Measurements from ENCODE around the gene ARHGEF19.
A peak's percentile ranks its signal among the peaks of the same experiment; 100 is the strongest.
"Not testable (repeated sequence)": the region's sequence is repeated elsewhere in the genome, so short reads cannot be mapped to it uniquely, and the experiment has no call there.

Gene ARHGEF19

DNA sequence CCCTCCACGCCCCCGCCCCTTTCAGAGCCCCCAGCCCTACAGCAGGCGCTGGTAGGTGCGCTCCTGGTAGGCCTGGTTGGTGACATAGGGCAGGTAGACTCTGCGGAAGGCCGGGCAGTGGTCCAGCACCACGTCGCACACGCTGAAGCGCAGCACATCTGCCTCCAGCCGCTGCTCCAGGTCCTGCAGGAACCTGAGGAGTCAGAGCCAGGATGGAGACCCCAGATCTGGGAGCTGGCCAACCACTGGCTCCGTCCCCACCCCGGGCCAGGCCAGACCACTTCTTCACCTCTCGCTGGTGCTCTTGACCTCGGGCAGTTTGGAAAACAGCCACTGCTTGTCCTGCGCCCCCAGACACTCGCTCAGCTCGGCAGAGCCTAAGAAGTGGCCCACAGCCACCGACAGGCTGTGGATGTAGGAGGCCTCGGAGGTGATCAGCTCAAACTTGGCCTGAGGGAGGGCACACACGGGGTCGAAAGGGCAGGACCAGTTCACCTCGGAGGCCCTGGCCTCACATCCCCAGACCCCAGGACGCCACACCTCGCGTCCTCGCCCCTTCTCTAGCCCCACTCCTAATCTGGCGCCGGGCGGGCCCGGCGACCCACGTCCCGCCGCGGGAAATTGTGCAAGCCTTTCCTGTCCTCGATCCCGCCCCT is 6.4 kb downstream of the ARHGEF19 start:
- DNase-seq (ENCODE audit: insufficient read length, low spot score) (no peak), FAIRE-seq (no peak)

DNA sequence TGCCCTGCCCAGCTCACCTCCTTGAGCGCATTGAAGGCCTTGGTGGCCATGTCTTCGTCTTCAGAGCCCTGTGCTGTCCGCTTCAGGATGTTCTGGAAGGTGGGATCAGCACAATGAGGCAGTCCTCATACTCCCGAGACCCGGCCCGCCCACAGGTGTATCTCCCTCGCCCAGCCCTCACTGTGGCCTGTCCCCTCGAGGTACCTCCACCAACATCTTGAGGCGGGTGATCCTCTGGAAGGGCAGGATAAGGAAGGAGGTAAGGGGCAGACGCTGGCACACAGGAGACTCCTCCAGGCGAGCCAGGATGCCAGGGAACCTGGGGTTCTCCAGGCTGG is 7.1 kb downstream of the ARHGEF19 start:
- FAIRE-seq, result no peak
- no peak for DNase-seq (ENCODE audit: insufficient read length, low spot score)

DNA sequence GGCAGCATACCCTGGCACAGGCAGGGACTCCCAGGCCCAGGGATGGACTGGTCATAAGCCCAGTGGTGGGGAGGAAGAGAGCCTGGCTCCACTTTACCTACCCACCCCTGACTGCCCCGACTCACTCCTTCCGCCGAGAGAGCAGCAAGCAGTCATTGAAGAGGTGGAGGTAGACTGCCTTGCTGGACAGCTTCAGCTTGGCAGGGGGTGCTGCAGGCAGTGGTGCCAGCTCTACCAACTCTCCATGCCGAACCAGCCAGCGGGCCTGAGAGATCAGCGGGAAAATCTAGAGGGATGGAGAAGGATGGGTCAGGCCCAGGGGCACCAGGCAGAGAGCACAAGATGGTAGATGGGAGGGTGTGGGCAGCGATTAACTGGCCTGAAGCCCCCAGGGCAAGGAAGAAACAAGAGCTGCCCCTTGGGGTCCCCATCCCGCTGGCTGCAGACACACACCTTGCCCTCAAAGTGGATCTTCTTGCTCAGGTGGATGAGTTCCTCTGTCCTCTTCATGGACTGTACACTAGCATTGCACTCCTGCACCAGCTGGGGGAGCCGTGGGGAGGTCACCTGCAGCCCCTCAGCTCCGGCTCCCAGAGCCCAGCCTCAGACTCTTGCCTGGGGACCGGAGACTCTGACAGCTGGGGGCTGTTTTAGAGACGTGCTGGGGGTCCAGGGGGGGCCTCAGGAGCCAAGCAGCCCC is 7.7 kb downstream of the ARHGEF19 start:
- peak; percentile 31 for DNase-seq (ENCODE audit: insufficient read length, low spot score)
- FAIRE-seq, result no peak

DNA sequence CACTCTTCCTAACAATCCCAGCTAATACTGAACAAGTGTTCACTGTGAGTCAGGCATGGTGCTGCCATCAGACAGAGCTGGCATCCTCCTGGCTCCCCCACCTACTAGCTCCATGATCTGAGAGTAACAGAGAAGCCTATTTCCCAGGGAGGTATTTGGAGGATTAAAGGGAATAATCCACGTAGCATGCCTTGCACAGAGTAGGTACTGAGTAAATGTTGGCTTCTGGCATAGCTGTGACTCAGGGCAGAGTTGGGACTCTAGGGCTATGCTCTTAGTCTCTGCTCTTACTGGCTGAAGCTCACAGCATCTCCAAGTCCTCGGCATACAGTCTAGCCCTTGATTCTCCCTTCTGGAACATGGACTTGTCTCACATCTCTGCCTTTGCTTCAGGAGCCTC is 8.2 kb downstream of the ARHGEF19 start:
- FAIRE-seq (no peak), DNase-seq (ENCODE audit: insufficient read length, low spot score) (no peak)

DNA sequence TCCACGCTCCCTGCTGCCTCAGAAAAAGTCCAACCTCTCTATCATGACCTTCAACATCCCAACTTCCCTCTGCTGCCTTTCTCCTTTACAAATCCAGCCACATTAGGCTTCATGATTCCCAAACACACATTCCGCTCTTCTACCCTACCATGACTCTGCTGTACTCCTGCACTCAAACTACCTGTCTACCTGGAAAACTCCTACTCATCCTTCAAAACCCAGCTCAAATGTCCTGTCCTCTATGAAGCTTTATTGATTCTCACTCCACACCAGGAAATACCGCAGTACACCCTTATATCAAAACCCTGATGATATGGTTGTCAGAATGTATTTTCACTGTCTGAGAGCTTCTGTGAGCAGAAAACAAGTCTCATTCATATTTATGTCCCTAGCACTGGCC is 8.9 kb downstream of the ARHGEF19 start:
- DNase-seq (ENCODE audit: insufficient read length, low spot score), result no peak

DNA sequence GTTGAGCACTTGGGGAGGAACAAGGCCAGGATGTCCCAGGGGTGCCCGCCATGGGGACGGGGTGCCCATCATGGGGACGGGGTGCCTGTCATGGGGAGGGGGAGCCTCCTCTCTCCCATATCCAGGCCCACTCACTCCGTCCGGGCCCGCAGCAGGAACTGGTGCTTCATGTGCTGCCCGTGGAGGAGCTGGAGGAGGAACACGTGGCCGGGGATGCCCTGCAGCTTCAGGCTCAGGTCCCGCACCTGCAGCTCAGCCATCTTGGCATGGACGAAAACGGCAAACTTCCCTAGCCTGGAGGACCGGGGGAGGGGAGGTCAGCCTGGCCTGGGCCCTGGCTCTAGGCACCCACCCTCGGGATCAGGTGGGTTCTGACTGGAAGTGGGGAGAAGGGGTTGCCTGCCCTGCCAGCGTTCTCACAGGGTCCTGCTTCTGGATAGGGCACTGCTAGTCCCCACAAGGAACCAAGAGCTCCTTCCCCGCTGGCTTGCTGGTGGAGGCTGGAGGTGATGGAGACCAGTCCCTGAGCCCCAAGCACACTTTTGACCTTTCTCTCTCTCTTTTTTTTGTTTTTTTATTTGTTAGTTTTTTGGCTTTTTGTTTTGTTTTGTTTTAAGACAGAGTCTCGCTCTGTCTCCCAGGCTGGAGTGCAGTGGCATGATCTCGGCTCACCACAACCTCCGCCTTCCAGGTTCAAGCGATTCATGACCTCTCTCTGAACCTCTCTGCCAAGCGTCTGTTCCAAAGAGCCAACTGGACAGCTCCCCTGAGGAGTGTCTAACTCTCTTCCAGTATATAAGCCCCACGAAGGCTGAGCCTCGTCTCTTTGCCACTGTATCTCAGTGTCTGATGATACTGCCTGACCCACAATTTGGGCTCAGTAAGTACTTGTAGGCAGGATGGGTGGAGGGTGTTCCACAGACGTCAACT is 9.9 kb downstream of the ARHGEF19 start:
- DNase-seq (ENCODE audit: insufficient read length, low spot score), result no peak
- FAIRE-seq, result no peak

More for the DNA sequence above, 8.9 kb downstream of the ARHGEF19 start:
- no peak for FAIRE-seq

DNA sequence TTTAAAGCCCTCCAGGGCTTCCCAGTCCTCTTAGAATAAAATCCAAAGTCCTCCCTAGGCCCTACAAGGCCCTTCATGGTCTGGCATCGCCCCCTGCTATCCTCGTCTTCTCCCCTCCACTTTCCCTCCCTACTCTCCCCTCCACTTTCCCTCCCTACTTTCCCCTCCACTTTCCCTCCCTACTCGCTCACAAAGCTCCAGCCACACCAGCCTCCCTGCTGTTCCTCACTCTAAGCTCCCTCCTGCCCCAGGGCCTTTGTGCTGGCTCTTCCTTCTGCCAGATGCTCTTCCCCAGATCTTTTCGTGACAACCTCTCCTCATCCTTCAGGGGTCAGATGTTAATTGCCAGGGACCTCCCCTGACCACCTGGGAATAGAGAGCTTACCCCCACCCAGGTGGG is 12.8 kb downstream of the ARHGEF19 start:
- FAIRE-seq (no peak), DNase-seq (ENCODE audit: insufficient read length, low spot score) (no peak)

DNA sequence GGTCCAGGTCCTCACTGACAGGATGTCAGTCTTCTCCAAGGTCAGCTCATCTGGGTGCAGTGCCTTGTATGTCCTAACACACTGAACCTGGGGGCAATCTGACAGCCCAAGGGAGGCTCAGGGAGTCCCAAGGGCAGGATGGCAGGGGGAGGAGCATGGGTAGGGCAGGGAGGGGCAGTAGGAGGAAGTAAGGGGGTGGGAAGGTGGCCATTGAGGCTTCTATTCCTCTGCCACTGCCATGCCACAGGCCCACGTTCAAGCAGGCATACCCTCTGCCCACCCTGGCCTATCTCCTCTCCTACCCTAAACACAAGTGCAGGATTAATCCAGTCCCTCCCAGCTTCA is 13.3 kb downstream of the ARHGEF19 start:
- DNase-seq (ENCODE audit: insufficient read length, low spot score) (no peak), FAIRE-seq (no peak)

DNA sequence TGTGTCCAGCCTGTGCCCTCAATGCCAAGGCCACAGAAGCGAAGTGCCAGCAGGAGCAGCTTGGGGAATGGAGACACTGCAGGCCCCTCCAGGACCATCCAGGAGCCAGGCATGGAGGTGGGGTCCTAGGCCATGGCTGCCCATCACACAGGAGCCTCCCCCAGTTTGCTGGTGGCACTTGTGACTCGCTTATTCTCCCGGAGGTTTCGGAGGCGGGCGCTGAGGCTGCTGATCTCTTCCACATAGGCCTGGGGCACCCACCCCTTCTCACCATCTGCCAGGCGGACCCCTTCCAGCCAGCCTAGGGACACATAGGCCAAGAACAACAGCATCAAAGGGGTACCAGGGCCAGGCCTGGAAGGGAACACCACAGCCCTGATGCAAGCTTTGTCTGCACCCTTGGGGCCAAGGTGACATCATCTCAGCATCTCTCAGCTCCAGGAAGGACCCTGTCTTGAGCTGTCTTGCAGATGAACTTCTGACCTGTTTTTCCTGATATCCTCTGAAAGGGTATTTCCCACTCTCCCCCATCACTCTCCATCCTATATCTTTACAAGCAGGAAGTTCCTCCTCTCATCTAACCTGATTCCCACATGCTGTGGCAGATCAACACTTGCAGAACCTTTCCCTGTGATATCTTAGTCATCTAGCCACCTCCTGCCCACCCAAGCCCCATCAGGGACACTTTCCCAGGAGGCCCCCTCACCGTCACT is 13.9 kb downstream of the ARHGEF19 start:
- FAIRE-seq (no peak), DNase-seq (ENCODE audit: insufficient read length, low spot score) (no peak)

DNA sequence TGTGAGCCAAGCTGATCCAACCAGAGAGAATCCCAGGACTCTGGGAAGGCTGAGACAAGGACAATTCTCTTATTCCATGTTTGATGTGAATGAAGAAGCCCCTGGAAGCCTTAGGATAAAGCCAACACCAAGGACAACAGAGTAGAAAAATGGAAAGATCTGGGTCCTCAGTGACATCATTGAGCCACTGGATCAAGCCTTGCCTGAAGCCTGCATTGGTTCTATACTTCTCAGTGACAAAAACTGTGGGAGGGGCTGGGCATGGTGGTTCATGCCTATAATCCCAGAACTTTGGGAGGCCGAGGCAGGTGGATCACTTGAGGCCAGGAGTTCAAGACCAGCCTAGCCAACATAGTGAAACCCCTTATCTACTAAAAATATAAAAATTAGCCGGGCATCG is 15.6 kb downstream of the ARHGEF19 start:
- DNase-seq (ENCODE audit: insufficient read length, low spot score) (no peak), FAIRE-seq (no peak)

DNA sequence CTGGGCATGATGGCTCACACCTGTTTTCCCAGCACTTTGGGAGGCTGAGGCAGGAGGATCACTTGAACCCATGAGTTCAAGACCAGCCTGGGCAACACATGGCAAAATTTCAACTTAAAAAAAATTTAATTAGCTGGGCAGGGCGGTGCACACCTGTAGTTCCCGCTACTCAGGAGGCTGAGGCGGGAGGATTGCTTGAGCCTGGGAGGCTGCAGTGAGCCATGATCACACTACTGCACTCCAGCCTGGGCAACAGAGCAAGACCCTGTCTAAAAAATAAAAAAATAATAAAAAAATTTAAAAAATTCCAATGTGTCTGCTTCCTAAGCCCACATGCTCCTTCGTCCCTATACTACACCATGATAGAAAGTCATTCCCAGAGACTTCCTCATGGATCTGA is 16.3 kb downstream of the ARHGEF19 start:
- not testable (repeated sequence) for DNase-seq (ENCODE audit: insufficient read length, low spot score); FAIRE-seq

DNA sequence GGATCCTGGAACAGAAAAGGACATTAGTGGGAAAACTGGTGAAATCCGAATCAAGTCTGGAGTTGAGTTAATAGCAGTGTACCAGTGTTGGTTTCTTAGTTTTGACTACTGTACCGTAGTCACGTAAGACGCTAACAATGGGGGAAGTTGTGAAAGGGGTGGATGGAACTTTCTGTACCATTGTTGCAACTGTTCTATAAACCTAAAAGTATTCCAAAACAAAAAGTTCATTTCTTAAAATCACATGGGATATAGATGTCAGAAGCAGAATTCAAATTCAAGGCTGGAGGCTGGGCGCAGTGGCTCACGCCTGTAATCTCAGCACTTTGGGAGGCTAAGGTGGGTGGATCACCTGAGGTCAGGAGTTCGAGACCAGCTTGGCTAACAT is 16.9 kb downstream of the ARHGEF19 start:
- DNase-seq (ENCODE audit: insufficient read length, low spot score) (no peak), FAIRE-seq (no peak)

DNA sequence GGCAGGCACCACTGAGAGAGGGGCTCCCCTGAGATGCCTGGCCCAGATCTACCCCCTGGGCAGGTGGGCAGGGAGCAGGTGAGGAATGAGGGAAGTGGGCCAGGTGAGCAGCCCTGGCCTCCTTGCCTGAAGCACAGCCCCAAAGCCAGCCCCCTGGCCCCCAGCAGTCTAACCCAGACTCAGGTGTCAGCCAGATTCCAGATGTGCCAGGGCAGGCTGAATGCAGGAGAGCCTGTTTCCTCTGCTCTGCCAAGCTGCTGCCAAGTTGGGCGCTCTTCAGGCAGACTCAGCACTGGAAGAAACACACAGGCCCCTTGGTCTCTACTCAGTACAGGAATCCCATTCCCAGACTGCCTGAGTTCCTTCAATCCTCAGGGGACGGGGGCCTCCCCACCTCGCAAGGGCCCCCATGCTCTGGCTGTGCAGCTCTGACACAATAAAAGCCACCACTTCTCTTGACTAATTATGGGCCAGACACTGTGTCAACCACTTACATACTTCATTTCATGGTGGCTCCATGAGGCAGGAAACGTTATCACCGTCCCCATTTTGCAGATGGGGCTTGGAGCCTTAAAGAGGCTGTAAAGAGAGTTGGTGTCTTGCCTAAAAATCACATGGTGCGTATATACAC is 20.4 kb downstream of the ARHGEF19 start:
- FAIRE-seq, result no peak
- DNase-seq (ENCODE audit: insufficient read length, low spot score), result no peak

DNA sequence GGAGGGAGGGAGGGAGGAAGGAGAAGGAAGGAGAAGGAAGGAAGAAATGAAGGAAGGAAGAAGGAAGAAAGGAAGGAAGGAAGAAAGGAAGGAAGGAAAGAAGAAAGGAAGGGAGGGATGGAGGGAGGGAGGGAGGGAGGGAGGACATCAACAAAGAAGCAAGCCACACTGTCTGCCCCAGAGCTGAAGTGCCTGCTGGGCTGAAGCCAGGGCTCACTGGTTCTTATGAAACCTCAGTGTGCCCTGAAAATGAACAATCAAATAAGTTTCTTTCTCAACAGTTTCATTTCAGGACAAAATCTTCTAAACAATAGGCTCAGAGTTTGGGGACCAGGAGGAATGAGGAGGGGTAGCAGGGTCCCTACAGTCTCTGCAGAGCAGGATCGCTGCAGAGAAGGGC is 21.1 kb downstream of the ARHGEF19 start:
- DNase-seq (ENCODE audit: insufficient read length, low spot score) (no peak), FAIRE-seq (no peak)

DNA sequence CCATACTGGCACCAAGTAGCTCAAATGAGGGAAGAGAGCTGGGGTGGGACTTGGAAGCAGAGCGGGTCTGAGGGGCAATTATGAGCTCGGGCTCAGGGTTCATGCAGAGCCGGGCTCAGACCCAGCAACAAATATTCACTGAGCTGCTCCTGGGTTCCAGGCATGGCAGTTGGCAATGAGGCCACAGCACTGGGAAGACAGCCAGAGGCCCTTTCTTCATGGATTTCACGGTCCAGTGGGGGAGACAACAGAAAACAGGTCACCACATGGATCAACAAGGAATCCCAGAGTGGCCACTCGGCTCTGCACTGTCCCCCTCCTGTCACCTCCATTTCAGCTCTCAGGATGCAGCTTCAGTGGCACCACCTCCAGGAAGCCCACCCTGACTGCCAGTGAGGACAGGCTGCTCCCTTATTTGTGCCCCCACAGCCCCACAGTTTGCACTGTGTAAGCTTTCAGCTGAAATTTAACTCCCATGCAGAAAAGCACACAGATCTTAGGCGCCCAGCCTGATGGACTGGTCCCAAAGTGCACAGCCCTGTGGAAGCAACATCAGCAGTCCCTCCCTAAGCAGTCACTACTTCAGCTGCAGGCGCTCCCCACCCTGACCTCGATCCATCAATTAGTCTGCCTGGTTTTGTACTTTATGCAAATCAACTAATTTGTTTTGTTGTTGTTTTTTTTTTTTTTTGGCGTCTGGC is 22.4 kb downstream of the ARHGEF19 start:
- DNase-seq (ENCODE audit: insufficient read length, low spot score), result no peak
- no peak for FAIRE-seq

DNA sequence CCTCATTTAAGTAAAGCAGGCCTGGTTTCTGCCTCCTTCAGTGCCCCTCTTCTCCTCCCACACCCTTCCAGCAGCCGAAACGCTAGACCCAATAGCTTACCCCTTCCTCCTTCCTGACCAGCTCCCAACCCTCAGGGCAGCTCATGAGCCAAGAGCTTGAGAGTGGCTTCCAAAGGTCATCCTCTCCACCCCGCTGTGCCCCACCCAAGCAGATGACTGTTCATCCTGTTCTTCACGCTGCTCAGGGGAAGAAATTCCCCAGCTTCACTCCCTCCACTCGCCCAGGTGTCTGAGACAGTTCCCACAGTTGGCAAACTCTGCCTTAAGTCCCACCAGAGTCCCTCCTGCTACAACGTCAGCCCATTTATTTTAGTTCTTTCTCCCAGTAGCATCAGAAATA is 23.4 kb downstream of the ARHGEF19 start:
- no peak for DNase-seq (ENCODE audit: insufficient read length, low spot score)
- FAIRE-seq, result no peak

DNA sequence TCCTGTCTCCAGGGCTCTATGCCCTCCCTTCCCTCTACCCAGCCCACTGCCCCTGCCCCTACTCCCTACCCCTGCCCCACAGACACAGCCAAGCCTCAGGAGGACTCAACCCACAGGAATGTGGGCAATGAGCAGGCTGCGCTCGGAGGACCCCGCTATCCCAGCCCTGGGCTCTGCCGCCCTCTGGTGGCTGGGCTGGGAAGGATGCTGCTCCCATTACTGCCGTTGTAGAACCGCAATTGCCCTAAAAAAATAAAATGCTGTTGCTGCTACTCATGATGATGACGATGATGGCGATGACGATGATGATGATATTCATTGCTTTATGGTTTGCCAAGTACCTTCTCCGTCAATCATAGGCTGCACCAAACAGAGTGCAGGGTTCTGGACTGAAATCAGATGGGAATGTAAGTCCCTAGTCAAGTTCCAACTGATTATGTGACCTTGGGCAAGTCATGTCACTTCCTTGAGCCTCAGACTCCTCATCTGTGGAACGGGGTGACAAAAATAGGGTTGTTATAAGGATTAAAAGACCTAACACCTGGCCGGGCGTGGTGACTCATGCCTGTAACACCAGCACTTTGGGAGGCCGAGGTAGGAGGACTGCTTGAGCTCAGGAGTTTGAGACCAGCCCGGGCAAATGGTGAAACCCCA is 24.6 kb downstream of the ARHGEF19 start:
- peak; percentile 40 for FAIRE-seq
- DNase-seq (ENCODE audit: insufficient read length, low spot score), result peak; percentile 80

DNA sequence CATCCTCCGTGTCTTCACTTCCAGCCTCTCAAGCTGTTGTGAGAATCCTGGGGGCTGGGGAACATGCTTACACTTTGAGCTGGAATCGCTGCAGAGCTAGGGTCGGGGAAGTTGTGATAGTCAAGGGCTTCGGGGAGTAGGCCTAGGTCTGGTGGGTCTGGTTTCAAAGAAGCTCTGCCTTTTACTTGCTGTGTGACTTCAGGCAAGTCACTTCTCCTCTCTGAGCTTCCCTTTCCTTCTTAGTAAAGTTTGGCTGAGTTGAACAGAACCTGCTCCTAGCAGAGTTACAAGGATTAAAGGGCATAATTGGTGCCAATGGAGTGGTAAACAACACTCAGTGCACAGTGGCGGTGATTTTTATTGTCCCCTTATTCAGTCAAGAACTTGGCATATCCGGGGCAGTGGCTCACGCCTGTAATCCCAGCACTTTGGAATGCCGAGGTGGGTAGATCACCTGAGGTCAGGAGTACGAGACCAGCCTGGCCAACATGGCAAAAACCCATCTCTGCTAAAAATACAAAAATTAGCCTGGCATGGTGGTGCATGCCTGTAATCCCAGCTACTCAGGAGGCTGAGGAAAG is 25.7 kb downstream of the ARHGEF19 start:
- FAIRE-seq, result no peak
- DNase-seq (ENCODE audit: insufficient read length, low spot score), result no peak
